KMS-11 (cell line): ENCODE results near the gene NSDHL.
A peak's percentile ranks its signal among the peaks of the same experiment; 100 is the strongest.
"Not testable (repeated sequence)": the region's sequence is repeated elsewhere in the genome, so short reads cannot be mapped to it uniquely, and the experiment has no call there.

Source experiments
- H2AFZ ChIP-seq: fragments of 200-600 bp; sonication (generic); 2 replicates; pipeline ENCODE4 v1.6.1; 2016; ENCODE audit warnings: antibody characterized with exemption, mixed run types, low read depth
- H3K27ac ChIP-seq: fragments of 200-600 bp; sonication (generic); 2 replicates; pipeline ENCODE4 v1.6.1; 2016; ENCODE audit warnings: mild to moderate bottlenecking, mixed run types
- H3K27me3 ChIP-seq: fragments of 200-600 bp; sonication (generic); 2 replicates; pipeline ENCODE4 v1.6.1; 2017; ENCODE audit warnings: mild to moderate bottlenecking, low read depth, mixed run types, moderate library complexity; ENCODE audit not compliant: insufficient read depth
- H3K36me3 ChIP-seq: fragments of 200-600 bp; sonication (generic); 2 replicates; pipeline ENCODE4 v1.6.1; 2017; ENCODE audit warnings: mild to moderate bottlenecking, mixed run types; ENCODE audit not compliant: insufficient read depth
- H3K4me1 ChIP-seq: fragments of 200-600 bp; sonication (generic); 2 replicates; pipeline ENCODE4 v1.6.1; 2016; ENCODE audit warnings: mild to moderate bottlenecking, low read depth, mixed run types; ENCODE audit not compliant: poor library complexity, severe bottlenecking
- H3K4me2 ChIP-seq: fragments of 200-600 bp; sonication (generic); 2 replicates; pipeline ENCODE4 v1.7.0; 2016; ENCODE audit warnings: mild to moderate bottlenecking, mixed run types
- H3K4me3 ChIP-seq: fragments of 200-600 bp; sonication (generic); IDR thresholded peaks from 2 replicates; pipeline ENCODE4 v1.6.1; 2017; ENCODE audit warnings: low read depth, low read length, mixed read lengths; ENCODE audit not compliant: insufficient read depth
- H3K79me2 ChIP-seq: fragments of 200-600 bp; sonication (generic); 2 replicates; pipeline ENCODE4 v1.6.1; 2016; ENCODE audit warnings: low read depth, mixed run types; ENCODE audit not compliant: insufficient read depth
- H3K9ac ChIP-seq: fragments of 200-600 bp; sonication (generic); 2 replicates; pipeline ENCODE4 v1.6.1; 2016; ENCODE audit warnings: mild to moderate bottlenecking, mixed run types
- H4K20me1 ChIP-seq: fragments of 200-600 bp; sonication (generic); 2 replicates; pipeline ENCODE4 v1.6.1; 2016; ENCODE audit warnings: mild to moderate bottlenecking, mixed run types; ENCODE audit not compliant: insufficient read depth
- TF ChIP-seq, protein P1 (sequence below): fragments of 200-600 bp; sonication (generic); conservative IDR thresholded peaks from 2 replicates; pipeline ENCODE4 v1.6.1; 2017; ENCODE audit warnings: low read depth, mild to moderate bottlenecking, antibody characterized with exemption, low read length, moderate library complexity, mixed read lengths

Gene NSDHL

DNA sequence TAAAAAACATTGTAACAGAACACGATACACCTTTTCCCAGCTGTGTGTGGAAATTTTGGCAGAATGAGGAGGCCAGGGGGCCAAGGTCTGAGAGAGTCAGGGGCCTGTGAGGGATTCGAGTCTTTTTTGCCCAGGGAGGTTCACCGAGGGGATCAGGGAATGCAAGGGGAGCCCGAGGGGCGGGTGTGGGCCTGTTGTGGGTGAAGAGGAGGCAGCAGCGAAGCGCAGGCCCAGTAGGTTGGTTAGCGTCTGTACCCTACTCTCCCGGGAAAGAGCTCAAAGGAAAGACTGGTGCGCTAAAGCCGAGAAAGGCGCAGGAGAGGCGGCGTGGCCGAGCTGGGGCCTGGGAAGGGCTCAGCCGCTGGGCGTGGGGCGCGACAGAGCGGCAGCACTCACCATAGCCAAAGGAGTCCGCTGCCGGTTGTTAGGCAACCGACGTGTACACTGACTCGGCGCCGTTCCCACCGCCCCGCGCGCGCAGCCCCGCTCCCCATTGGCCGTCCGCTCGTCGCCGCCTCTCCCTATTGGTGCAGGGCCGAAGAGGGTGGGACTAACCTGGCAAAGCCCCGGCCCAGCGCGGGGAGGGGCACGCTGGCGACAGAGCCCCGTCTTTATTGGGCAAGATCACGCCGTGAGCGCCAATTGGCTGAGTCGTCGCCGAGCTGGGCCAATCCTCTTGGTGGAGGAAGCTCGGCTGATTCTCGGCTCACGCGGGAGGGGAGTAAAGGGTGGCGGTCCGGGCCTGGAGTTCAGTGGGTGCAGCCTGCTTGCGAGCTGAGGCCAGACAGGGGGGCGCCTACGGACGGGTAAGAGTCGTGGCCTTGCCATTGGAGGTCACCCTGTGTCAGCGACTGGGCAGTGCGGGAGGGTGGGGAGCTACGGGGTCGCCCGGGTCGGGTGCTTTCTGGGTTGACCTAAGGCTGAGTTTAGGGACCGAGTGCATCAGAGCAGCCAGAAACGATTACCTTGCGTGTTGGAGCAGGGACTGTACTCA is at the start of gene NSDHL, which contains the start of gene CETN2:
NSDHL (plus strand) TSS at position 752 of the 994 bp plus-strand sequence. CDS start 15,262 bp downstream, outside the sequence.
CETN2 (minus strand) TSS at position 446 of the 994 bp plus-strand sequence; CDS start at position 399, 47 bp downstream.
- H3K27me3 ChIP-seq, result no peaks in the 10 kb centered on the region
- H4K20me1 ChIP-seq, result no peaks in the 10 kb centered on the region
- TF ChIP-seq, protein P1, sequence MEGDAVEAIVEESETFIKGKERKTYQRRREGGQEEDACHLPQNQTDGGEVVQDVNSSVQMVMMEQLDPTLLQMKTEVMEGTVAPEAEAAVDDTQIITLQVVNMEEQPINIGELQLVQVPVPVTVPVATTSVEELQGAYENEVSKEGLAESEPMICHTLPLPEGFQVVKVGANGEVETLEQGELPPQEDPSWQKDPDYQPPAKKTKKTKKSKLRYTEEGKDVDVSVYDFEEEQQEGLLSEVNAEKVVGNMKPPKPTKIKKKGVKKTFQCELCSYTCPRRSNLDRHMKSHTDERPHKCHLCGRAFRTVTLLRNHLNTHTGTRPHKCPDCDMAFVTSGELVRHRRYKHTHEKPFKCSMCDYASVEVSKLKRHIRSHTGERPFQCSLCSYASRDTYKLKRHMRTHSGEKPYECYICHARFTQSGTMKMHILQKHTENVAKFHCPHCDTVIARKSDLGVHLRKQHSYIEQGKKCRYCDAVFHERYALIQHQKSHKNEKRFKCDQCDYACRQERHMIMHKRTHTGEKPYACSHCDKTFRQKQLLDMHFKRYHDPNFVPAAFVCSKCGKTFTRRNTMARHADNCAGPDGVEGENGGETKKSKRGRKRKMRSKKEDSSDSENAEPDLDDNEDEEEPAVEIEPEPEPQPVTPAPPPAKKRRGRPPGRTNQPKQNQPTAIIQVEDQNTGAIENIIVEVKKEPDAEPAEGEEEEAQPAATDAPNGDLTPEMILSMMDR, result no peak
- H3K79me2 ChIP-seq, result peaks cover 18% of the 10 kb centered on the region; the same call in 1 of the 2 replicates
- peak within 1 kb of the TSS; percentile 73 for H3K9ac ChIP-seq
- H3K4me3 ChIP-seq, result no peak within 1 kb of the TSS
- peak within 1 kb of the TSS; percentile 54 for H3K4me2 ChIP-seq
- H3K36me3 ChIP-seq, result no peaks in the 10 kb centered on the region
- H2AFZ ChIP-seq, result peak within 1 kb of the TSS; percentile 64
- peak within 1 kb of the TSS; percentile 50 for H3K27ac ChIP-seq
- no peaks in the 10 kb centered on the region for H3K4me1 ChIP-seq

DNA sequence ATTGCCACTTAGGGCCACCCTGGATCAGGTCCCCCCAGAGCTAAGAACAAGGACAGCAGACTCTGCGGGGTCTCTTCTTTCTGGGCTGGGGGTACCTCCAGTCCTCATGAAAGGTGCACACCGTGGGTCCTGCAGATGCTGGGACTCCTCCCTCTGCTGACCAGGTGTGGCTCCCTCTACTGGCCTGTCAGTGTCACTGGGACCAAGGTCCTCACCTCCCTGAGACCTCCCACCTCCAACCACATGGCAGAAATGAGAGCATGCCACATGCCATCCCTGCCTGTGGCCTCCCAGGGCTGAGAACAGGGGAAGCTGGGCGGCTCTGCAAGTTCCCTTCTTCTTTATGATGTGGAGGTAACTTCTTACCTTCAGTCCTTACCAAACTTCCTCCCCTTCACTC is 43.8 kb upstream of the NSDHL start:
- H3K4me3 ChIP-seq, H3K9ac ChIP-seq, H3K79me2 ChIP-seq, H3K27ac ChIP-seq, H3K4me2 ChIP-seq, H3K27me3 ChIP-seq, H2AFZ ChIP-seq, H3K36me3 ChIP-seq, H3K4me1 ChIP-seq, H4K20me1 ChIP-seq: not testable (repeated sequence)

DNA sequence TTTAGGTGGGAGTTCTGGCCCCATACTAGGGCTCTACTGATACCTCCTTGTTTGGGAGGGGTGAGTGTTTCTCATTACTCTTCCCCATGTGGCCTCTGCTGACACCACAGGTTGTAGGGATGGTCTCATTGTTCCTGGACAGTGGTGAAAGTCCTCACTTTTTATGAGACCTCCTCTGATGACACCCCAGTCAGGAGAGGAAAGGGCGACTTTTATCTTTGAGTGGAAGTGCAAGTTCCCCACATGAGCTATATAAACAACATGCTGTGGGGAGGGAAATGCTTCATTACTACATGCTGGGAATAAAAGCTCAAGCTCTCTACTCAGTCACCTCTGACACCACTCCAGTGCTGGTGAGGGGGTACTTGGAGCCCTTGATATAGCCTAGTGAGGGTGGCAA is 31.9 kb upstream of the NSDHL start:
- no peak overlapping the region for H3K4me2 ChIP-seq
- H3K4me3 ChIP-seq, result no peak overlapping the region
- no peaks in the 10 kb centered on the region for H3K36me3 ChIP-seq
- H3K79me2 ChIP-seq, result no peaks in the 10 kb centered on the region
- no peak overlapping the region for H3K27ac ChIP-seq
- no peak overlapping the region for H3K9ac ChIP-seq
- H4K20me1 ChIP-seq, result no peaks in the 10 kb centered on the region
- no peaks in the 10 kb centered on the region for H3K4me1 ChIP-seq
- H3K27me3 ChIP-seq, result no peaks in the 10 kb centered on the region
- TF ChIP-seq, protein P1, result no peak
- no peak overlapping the region for H2AFZ ChIP-seq

DNA sequence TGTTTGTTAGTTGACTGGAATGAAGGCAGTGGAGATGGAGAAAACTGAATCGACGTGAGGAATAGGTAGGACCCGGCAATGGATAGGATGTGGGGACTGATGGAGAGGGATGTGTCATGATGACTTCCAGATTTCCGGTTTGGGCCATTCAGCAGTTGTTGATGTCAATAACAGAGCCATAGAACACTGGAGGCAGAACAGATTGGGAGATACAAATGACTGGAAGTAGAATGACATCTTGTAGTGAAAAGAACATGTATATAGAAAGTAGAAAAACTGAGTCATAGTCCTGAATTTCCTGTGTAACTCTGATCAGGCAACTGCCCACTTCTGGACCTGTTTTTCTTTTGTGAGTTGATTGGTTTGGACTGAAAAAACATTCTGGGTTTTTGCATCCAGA is 24.8 kb upstream of the NSDHL start:
- H3K4me2 ChIP-seq, result no peak overlapping the region
- no peak overlapping the region for H2AFZ ChIP-seq
- no peaks in the 10 kb centered on the region for H3K27me3 ChIP-seq
- TF ChIP-seq, protein P1, result no peak
- H3K4me1 ChIP-seq, result no peaks in the 10 kb centered on the region
- H3K36me3 ChIP-seq, result no peaks in the 10 kb centered on the region
- no peaks in the 10 kb centered on the region for H4K20me1 ChIP-seq
- H3K79me2 ChIP-seq, result no peaks in the 10 kb centered on the region
- H3K4me3 ChIP-seq, result no peak overlapping the region
- H3K9ac ChIP-seq, result no peak overlapping the region
- no peak overlapping the region for H3K27ac ChIP-seq

DNA sequence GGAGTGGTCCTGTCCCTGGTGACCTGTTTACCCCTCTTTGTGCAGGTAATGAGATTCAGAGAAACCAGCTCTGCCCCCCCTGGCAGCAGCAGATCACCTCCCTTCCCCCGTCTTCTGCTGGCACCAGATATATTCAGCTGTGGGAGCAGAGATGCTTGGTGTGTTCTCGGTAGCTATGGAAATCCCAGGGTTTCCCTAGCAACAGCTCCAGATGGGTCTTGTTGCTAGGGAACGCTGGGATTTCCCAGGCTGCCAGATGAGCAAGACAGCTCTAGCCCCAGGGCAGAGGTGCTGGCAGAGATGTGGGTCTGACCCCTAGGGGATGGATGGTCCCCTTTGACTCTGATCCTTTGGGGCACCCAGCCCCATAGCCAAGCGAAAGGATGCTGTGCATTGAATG is 20.5 kb upstream of the NSDHL start:
- Histone ChIP-seq H3K4me1 (no peaks in the 10 kb centered on the region), H3K79me2 (no peaks in the 10 kb centered on the region), H3K4me2 (no peak overlapping the region), H3K27me3 (no peaks in the 10 kb centered on the region), H3K27ac (no peak overlapping the region), H4K20me1 (no peaks in the 10 kb centered on the region), H3K4me3 (no peak overlapping the region), H3K36me3 (no peaks in the 10 kb centered on the region), H2AFZ (no peak overlapping the region), H3K9ac (no peak overlapping the region)
- TF ChIP-seq, protein P1, result no peak
